Fibroblast of skin of left biceps (primary cell): ENCODE results near the gene NT5C3A.
A peak's percentile ranks its signal among the peaks of the same experiment; 100 is the strongest.
"Not testable (repeated sequence)": the region's sequence is repeated elsewhere in the genome, so short reads cannot be mapped to it uniquely, and the experiment has no call there.

Source experiments
- DNase-seq, 2 experiments: peaks; one replicate each; pipeline ENCODE4 v3.0.0-alpha.2; 2013; ENCODE audit warnings: low read depth in 2 of 2

NT5C3A gene

GRCh38 chr7:33041631-33042428, 20.7 kb downstream of the NT5C3A start:
- no peak for DNase-seq

- no peak for DNase-seq
Measured at GRCh38 chr7:33040803-33041516, 21.6 kb downstream of the NT5C3A start.

- DNase-seq: no peak
Measured at GRCh38 chr7:33039903-33040292, 22.7 kb downstream of the NT5C3A start.

GRCh38 chr7:33039257-33039902, 23.2 kb downstream of the NT5C3A start:
- DNase-seq: no peak

- DNase-seq: no peak
Measured at GRCh38 chr7:33038639-33039038, 23.9 kb downstream of the NT5C3A start.

- DNase-seq: no peak
Measured at GRCh38 chr7:33035776-33036175, 26.8 kb downstream of the NT5C3A start.

GRCh38 chr7:33024189-33024757, 38.3 kb downstream of the NT5C3A start:
- DNase-seq: no peak

GRCh38 chr7:33012364-33012763, 50.2 kb downstream of the NT5C3A start:
- DNase-seq: no peak

GRCh38 chr7:33009734-33010133, 52.8 kb downstream of the NT5C3A start:
- DNase-seq: no peak

GRCh38 chr7:33005690-33006089, 56.9 kb downstream of the NT5C3A start:
- DNase-seq: not testable (repeated sequence)

GRCh38 chr7:33005193-33005592, 57.4 kb downstream of the NT5C3A start:
- not testable (repeated sequence) for DNase-seq

- not testable (repeated sequence) for DNase-seq
Measured at GRCh38 chr7:33004104-33004616, 58.4 kb downstream of the NT5C3A start.

- DNase-seq: not testable (repeated sequence)
Measured at GRCh38 chr7:33003111-33003510, 59.5 kb downstream of the NT5C3A start.

- not testable (repeated sequence) for DNase-seq
Measured at GRCh38 chr7:32999380-32999779, 63.2 kb downstream of the NT5C3A start.

- peak; percentile 62 to 68 for DNase-seq
Measured at GRCh38 chr7:32998361-32999171, 64.0 kb downstream of the NT5C3A start.

- DNase-seq: not testable (repeated sequence)
Measured at GRCh38 chr7:32997956-32998355, 64.6 kb downstream of the NT5C3A start.

GRCh38 chr7:32992750-32993149, 69.8 kb downstream of the NT5C3A start:
- not testable (repeated sequence) for DNase-seq

- DNase-seq: not testable (repeated sequence)
Measured at GRCh38 chr7:32991975-32992700, 70.4 kb downstream of the NT5C3A start.

GRCh38 chr7:32991068-32991585, 71.4 kb downstream of the NT5C3A start:
- DNase-seq: peak; percentile 78 to 80

GRCh38 chr7:32988148-32988547, 74.4 kb downstream of the NT5C3A start:
- DNase-seq: not testable (repeated sequence)
